Measurements from ENCODE around the gene CCRL2.
"Not testable (repeated sequence)": the region's sequence is repeated elsewhere in the genome, so short reads cannot be mapped to it uniquely, and the experiment has no call there.

The CCRL2 gene

DNA sequence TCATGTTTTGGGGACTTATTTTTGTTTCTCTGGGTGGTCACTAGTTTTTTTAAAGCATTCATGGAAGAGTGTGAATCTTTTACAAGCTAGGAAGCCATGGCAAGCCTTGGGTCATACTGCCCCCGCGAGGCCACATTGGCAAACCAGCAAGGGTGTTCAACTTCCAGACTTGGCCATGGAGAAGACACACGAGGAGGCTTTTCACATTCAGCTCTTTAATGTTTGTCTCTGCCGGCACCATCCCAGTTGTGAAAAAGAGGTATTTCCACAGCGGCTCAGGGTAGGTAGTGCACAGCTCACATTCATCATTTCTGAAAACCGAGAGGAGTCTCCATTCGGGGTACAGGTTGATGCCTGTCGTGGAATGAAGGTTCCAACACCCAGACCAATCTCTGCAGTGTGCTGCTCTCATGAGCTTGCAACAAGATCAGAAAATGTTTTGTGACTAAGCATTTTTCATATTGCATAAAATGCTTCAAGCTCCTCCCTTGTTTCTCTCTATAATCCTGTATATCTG lies 28.6 kb upstream of the CCRL2 start:
- FAIRE-seq (no peak), DNase-seq (ENCODE audit: insufficient read length, low spot score) (no peak)

DNA sequence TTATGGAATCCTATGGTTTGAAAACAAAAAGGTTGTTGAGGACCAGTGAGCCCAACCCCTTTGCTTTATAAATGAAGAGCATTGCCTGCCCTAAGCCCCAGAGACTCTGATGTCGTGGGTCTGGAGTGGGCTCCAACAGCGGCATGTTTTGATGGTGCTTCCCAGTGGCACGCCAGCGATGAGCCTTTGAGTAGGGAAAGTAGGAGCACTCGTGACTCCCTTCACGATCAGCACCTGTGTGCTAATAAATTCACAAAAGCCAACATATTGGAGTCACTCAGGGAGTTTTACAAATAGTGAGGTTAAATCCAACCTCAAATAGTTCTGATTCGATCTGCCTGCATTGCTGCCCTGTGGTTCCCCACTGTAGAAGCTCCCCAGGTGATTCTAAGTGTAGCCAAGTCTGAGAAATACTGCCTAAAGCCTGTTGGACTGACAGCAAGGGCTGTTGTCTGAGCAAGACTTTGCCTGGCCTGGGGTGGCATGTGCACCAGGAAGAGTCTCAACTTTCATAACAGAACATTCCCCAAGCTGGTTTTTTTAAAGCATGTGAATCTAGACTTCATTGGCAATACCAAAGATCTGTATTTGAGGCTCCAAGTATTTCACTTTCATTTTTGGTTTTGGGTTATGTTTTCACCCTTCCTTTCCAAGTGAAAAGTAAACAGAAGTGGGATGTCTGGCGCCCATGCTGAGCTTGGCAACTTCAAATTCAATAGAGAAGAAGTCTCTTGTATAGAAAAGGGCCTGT lies 26.4 kb upstream of the CCRL2 start:
- FAIRE-seq = no peak
- no peak for DNase-seq (ENCODE audit: insufficient read length, low spot score)

DNA sequence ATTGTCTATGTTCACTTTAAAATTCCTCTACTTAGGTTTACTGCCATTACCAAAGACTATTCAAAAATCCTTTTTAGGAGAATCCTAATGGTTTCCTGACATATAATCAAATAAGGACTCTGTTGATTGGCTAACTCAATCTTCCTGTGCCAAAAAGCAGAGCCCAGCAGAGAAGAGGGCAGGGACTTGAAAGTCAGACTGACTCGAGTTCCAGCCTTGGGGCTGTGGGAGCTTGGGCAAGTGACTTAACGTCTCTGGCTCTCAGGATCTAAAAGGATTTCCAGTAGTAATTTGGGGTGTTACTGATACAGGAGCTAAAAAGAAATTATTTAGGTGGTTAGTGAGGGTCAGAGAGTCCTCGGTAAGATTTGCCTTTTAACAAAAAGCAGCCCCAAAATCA lies 25.4 kb upstream of the CCRL2 start:
- no peak for FAIRE-seq

DNA sequence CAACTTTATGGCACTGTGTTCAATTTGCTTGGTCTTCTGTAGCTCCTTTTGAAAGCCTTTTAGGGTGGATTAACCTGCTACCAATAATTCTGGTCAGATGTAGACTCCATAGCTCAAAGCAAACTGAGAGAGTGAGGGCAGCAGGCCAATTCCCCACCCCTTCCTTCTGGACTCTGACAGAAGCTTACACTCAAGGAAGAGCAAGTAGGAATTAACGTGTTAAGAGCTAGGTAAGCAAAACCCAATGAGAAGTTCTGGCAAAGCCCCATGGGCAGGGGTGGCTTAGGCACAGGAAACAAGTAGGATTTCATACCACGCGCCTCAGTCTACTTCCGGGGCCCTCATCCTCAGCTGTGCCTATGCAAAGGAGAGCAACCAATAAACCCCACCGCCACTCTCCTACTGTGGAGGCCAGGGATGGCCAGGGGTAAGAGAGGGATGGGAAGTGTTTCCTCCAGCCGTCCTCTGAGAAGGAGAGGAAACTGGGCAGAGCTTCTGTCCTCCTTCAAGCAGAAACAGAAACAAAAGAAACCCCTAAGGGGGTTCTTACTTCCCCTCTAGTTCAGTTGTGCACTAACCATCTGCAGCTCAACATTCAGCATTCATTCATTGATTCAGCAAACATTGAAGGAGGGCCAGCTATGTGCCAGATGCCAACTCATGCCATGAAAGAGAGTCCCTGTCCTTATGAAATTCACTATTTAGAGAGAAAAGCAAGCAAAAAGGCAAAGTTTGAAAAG lies 23.7 kb upstream of the CCRL2 start:
- DNase-seq (ENCODE audit: insufficient read length, low spot score) (no peak), FAIRE-seq (no peak)

More for the DNA sequence above, 25.4 kb upstream of the CCRL2 start:
- no peak for DNase-seq (ENCODE audit: insufficient read length, low spot score)

DNA sequence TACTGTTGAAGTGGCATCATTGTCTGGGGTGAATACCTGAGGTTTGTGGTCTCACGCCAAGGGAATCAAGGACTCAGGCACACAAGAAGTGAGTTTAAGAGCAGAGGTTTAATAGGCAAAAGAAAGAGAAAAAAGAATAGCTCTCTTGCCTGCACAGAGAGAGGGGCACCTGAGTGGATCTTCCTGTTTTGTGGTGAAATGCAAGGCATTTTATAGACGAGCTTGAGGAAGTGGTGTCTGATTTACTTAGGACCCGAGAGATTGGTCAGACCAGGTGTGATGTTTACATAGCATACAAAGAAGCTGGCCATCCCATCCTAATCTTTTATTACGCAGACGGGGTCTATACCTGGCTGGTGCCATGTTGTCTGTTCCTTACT lies 23.1 kb upstream of the CCRL2 start:
- no peak for DNase-seq (ENCODE audit: insufficient read length, low spot score)
- FAIRE-seq = no peak

DNA sequence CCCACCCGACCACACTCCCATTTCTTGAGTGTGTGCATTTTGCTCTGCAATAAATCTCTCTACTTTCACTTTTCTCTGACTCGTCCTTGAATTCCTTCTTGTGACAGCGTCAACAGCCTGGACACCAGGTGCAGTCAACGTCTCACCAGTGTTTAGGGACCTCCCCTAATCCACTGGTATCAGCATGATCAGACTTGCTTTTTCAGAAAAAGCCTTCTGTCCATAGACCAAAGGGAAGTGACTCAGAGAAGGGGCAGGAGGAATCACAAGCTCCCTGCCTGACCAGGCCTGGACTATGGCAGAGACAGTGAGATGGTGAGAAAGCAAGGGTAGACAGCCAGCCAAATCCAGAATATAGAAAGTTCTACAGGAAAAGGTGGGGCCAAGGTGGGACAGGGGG lies 20.9 kb upstream of the CCRL2 start:
- DNase-seq (ENCODE audit: insufficient read length, low spot score) = peak; percentile 76
- FAIRE-seq = peak; percentile 59

DNA sequence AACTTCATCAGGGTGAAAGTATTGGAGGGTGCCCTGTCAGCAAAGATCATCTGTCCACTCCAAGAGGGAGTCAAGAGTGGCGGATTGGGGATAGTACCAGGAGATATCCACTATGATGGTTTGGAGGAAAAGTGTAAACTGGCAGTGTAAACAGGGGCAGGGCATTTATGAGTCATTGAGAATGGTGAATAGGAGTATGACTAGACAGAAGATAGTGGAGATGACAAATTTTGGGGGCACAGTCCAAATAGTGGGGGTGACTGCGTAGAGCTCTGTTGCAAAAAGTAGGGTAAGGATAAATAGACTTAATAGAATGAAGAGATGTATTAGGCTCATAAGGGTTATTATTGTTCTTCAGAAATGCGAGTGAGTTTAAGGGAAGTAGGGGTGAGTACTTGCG lies 18.2 kb upstream of the CCRL2 start:
- DNase-seq (ENCODE audit: insufficient read length, low spot score); FAIRE-seq: not testable (repeated sequence)

DNA sequence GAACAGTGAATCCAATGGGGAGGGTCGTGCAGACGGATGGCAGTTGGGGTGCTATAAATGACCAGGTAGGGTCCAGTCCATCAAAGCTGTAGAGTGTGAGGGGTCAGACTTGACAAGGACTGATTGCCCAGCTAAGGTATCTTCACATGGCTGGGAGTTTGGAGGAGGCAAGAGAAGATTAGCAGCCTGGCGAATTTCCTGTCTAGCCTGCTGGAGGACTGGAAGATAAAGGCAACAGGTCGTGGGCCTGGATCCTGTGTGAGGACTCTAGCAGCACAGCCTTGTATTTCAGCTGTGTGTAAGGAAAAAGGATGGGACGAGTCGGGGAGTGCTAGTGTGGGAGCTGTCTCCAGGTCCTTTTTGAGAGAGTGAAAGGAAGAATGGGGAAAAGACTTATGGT lies 17.8 kb upstream of the CCRL2 start:
- DNase-seq (ENCODE audit: insufficient read length, low spot score) (no peak), FAIRE-seq (no peak)

DNA sequence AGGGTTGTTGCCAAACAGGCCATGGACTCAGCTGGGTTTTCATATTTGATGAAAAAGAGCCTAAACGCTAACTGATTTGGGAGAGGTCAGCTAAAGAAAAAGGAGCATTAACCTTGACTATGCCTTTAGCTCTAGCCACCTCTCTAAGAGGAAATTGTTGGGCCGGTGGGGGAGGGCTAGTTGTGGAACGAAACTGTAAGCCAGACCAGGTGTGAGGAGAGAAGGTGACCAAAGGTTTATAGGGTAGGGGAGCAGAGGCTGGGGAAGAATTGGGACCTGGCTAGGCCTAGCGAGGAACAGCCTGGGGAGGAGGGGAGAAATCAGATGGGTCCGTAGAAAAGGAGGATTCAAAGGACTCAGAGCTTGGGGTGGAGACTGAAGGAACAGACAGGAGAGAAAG lies 15.5 kb upstream of the CCRL2 start:
- DNase-seq (ENCODE audit: insufficient read length, low spot score); FAIRE-seq: not testable (repeated sequence)

DNA sequence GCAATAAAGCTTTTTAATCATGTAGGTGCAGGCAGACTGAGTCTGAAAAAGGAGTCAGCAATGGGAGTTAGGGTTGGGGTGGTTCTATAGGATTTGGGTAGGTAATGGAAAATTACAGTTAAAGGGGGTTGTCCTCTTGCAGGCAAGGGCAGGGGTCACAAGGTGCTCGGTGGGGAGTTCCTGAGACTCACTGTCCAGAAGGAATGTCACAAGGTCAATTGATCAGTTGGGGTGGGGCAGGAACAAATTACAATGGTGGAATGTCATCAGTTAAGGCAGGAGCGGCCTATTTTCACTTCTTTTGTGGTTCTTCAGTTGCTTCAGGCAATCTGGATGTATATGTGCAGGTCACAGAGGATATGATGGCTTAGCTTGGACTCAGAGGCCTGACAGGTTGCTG lies 14.0 kb upstream of the CCRL2 start:
- DNase-seq (ENCODE audit: insufficient read length, low spot score) (no peak), FAIRE-seq (no peak)

DNA sequence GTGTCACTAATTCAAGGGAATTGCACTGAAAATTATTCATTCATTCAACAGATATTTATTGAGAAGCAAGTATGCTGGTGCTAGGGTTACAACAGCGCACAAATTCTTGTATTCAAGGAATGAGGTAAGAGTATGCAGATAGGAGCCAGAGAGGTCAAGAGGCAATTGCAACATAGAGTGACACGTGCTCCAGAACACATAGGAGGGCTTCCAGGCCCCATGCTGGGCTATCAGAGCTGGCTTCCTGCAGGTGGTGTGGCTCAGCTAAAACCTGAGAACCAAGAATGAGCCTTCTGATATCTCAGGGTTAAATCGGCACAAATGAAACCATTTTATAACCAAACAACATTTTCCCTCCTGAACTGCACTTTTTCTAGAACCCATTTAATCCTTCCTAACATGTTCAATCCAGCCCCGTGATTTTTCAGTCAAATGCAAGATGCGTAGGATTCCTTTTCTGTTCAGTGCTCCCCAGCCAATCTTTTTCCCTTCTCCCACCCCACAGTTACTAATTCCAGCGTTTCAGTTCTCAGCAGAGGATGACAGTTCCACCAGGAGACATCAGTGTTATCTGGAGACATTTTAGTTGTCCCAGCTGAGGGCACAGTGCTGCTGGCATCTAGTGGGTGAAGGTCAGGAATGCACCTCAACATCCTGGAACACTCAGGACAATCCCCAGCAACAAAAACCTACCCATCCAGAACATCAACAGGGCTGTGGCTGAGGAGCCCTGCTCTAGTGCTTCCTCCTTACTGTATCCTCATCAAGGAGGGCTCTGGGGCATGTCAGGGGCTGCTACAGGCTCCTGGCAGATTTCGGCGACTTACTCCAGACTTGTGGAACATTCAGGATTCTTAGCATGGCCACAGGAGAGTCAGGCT lies 13.3 kb upstream of the CCRL2 start:
- DNase-seq (ENCODE audit: insufficient read length, low spot score) (no peak), FAIRE-seq (no peak)

DNA sequence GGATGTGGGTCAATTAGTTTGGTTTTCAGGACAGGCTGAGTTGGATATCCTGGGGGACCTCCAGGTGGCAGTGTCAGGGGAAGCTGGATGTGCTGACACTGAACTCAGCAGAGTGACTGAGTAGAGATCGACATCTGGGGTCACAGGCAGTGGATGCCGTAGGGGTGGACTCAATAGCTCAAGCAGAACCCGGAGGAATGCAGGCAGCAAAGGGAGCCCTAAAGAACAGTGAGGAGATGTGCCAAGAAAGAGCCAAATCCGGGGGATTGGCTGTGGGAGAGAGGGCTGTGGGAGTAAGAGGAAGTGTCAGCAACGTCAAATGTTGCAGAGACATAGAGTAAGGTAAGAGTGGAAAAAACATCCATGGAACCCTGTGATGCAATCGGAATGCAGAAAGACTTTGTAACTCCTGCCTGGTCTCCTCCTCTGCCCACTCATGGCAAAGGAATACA lies 11.8 kb upstream of the CCRL2 start:
- DNase-seq (ENCODE audit: insufficient read length, low spot score) (no peak), FAIRE-seq (no peak)

DNA sequence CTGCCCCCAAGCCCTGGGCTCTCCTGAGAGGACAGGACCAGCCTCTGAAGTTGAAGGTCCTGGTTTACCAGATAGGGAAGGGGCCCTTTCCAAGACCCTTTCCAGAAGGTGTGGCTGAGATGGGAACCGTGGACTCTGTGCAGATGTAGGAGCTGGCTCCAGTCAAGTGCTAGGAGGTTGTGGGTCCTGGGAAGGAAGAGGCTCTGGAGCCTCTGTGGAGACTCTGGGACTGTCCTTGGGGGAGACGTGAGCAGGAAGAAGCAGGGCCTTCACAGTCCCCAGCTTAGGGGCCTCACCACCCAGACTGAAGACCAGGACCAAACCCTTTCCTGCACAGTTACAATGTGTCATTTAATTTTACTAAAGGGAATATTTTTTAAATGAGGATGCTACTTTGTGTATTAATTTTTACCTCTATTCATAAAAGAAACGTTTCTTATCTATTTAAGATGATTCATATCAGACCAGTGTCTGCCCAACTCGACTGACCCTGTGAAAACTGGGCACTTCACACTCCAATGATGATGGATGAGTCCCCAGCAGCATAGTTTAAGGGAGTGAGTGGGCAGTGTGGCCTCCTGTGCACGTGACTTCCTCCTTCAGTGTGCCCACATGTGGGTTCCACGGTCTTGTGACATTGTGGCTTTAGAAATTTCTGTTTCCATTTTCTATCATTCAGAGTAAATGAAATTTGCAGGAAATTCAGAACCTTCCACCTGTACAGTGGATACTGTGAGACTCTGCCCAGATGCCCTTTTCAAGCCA lies 11.1 kb upstream of the CCRL2 start:
- no peak for DNase-seq (ENCODE audit: insufficient read length, low spot score)
- no peak for FAIRE-seq

DNA sequence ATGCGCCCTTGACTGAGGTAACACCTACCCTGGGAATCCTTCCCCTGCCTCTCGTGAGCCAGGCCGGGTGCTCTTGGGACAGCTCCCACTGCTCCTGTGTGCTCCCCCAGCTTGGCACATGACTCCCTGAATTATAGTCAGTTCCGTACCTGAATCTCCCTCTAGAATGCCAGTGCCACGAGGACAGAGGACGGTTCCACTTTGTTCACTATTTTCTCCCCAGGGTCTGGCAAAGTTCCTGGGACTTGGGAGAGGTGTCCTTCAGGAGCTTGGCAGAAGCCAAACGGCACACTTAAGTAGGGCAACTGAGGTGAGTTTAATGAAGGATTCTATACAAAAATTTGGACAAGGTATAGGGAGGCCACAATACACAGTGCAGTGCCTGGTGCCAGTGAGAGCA lies 9.9 kb upstream of the CCRL2 start:
- FAIRE-seq (no peak), DNase-seq (ENCODE audit: insufficient read length, low spot score) (no peak)

DNA sequence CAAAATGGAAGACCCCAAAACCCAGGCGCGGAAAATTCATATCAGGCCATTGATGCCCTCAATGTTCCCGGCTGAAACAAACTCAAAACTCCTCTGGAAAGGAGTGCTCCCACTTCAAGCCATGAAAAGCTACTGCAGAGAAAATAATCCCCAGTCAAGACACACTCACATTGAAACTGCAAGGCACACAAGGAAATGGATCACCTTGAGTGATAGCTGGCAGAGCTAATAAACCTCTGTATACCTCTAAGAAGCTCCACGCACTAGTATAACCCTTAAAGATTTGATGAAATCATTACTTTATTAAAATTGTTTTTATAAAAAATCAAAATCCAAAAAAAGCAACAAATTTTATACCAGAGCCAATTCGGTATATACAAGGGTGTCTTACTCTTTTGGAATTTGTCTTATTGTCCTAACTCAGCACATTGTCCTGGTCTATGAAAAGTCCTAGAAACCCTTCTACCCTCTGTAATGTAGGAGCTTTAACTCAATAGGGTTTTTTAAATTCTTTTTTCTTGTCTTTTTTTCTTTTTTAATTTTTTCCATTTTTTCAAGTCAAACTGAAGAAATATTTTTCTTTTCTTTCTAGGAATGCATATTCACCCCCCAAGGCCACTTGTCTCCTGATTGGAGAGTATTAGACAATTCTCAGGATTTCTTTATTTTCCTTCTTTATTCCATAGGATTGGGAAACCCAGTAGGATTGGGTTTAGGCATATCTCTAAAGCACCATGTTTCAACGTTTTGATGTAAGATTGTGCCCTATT lies 8.7 kb upstream of the CCRL2 start:
- FAIRE-seq (no peak), DNase-seq (ENCODE audit: insufficient read length, low spot score) (no peak)

DNA sequence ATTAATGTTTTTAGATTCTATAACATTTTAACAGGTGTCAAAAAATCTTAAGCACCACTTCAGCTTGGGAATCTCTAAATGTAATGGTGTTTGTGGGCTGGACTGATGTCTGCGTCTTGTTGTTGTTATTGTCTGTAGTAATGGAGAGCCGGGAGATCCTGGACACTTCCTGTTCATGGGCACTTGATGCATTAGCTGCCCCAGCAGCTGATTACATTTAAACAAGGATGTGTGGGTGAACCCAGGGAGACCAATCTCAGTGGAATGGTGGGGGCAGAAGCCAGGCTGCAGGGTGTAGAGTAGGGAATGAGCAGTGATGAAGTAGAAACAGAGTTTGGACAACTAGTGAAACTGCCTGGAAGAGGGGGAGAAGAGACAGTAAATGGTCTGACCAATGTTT lies 8.0 kb upstream of the CCRL2 start:
- no peak for DNase-seq (ENCODE audit: insufficient read length, low spot score)
- FAIRE-seq = no peak

DNA sequence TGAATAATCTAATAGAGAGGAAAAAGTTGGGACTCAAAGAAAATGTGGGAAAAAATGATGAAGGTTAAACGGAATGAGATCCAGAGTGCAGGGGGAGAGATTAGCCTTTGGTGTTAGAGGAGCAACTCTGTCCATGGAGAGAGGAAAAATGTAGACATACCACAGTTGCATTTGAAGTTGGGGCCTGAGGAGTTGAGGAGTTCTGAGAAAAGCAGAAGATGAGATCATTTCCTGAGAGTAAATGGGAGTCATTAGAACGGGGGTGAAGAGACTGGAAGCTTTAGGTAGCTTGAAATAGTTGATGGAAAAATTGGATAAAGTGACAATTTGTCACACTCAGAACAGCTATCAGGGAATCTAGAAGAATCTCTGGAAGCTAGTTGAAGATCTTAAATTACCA lies 7.5 kb upstream of the CCRL2 start:
- DNase-seq (ENCODE audit: insufficient read length, low spot score) (no peak), FAIRE-seq (no peak)

DNA sequence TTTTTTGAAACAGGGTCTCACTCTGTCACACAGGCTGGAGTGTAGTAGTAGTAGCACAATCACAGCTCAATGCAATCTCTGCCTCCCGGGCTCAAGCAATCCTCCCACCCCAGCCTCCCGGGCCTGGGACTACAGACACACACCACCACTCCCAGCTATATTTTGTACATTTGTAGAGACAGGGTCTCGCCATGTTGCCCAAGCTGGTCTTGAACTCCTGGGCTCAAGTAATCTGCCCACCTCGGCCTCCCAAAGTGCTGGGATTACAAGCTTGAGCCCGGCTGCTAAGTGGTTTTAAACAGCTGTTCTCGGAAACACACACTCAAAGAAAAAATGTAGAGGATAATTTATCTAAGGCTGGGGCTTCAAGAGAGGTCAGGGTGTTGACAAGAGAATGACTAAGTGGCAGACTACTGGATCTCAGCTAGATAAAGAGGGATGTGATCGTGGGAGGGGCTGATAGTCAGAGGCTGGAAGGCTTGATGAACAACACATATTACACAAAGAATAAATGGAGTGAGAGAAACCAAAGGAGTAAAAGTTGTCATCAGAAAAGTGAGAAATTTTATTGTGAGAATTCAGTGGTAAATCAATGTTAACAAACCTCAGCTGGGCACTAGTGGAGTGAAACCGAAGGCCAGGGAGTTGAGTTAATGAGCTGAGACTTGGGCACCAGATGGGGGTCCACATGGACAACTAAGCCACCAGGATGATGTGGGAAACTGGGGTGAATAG lies 6.9 kb upstream of the CCRL2 start:
- FAIRE-seq (no peak), DNase-seq (ENCODE audit: insufficient read length, low spot score) (peak; percentile 63)

DNA sequence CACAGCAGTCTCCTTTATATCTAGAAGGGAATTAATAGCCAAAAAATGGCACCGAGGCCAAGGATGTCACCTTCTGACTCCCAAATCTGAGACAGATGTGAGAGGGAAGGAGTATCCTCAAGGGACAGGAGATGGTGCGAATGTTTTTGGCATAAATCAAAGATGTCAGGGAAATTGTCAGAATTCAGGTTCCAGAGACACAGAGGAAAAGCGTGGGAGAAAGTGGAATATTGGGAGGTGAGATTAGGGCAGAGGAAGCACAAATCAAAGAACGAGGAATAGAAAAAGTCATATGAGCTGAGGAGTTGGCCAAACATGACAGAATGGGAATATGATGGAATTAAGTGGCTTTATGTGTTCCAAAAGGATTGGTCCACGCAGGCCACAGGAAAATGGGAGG lies 6.2 kb upstream of the CCRL2 start:
- FAIRE-seq (no peak), DNase-seq (ENCODE audit: insufficient read length, low spot score) (no peak)
